Measurements from ENCODE around the gene GBP4.

Gene GBP4

GRCh38 chr1:89149229-89149628, 49.5 kb downstream of the GBP4 start:
- no peak for TF ChIP-seq ZNF274 (IDR thresholded peaks at IDR 0.05; ENCODE audit: low read depth, low read length)
- H3K4me3 ChIP-seq (ENCODE audit: low read length), result no peak overlapping the region

- TF ChIP-seq ZNF274 (IDR thresholded peaks at IDR 0.05; ENCODE audit: low read depth, low read length), result no peak
- H3K4me3 ChIP-seq (ENCODE audit: low read length), result no peak overlapping the region
Observed at GRCh38 chr1:89147678-89148658, 50.8 kb downstream of the GBP4 start.

- no peak overlapping the region for H3K4me3 ChIP-seq (ENCODE audit: low read length)
- TF ChIP-seq ZNF274 (IDR thresholded peaks at IDR 0.05; ENCODE audit: low read depth, low read length), result no peak
Observed at GRCh38 chr1:89146721-89147120, 52.0 kb downstream of the GBP4 start.

GRCh38 chr1:89143484-89143883, 55.3 kb downstream of the GBP4 start:
- H3K4me3 ChIP-seq (ENCODE audit: low read length), result no peak overlapping the region
- no peak for TF ChIP-seq ZNF274 (IDR thresholded peaks at IDR 0.05; ENCODE audit: low read depth, low read length)

DNA sequence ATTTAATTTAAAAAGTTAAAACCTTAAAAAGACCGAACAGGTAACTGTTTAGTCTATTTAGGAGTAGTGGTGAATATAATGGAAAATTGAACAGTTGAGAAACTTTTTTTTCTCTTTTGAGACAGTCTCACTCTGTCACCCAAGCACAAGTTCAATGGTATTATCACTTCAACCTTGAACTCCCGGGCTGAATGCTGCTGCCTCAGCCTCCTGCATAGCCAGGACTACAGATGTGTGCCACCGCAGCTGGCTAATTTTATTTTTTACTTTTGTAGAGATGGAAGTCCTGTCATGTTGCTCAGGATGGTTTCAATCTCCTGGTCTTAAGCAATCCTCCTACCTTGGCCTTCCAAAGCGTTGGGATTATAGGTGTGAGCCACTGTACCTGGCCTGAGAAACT, 56.6 kb downstream of the GBP4 start:
- no peak for TF ChIP-seq ZNF274 (IDR thresholded peaks at IDR 0.05; ENCODE audit: low read depth, low read length)
- H3K4me3 ChIP-seq (ENCODE audit: low read length), result no peak overlapping the region

GRCh38 chr1:89133747-89134146, 65.0 kb downstream of the GBP4 start:
- TF ChIP-seq ZNF274 (IDR thresholded peaks at IDR 0.05; ENCODE audit: low read depth, low read length), result no peak
- no peak overlapping the region for H3K4me3 ChIP-seq (ENCODE audit: low read length)
